Measurements from ENCODE around the gene AKIP1.

AKIP1 gene

GRCh38 chr11:8905528-8906165 is 5.3 kb upstream of the AKIP1 start:
- DNase-seq (ENCODE audit: low read depth): no peak
- no peak overlapping the region for H3K4me3 ChIP-seq (ENCODE audit: low read depth, low read length)
- TF ChIP-seq CTCF (IDR thresholded peaks at IDR 0.05; ENCODE audit: control insufficient read depth, extremely low read depth, insufficient read depth): no peak

- no peak for DNase-seq (ENCODE audit: low read depth)
- no peak overlapping the region for H3K4me3 ChIP-seq (ENCODE audit: low read depth, low read length)
- TF ChIP-seq CTCF (IDR thresholded peaks at IDR 0.05; ENCODE audit: control insufficient read depth, extremely low read depth, insufficient read depth): no peak
Observed at GRCh38 chr11:8907116-8907515, 3.9 kb upstream of the AKIP1 start.

- no peak for DNase-seq (ENCODE audit: low read depth)
- no peak overlapping the region for H3K4me3 ChIP-seq (ENCODE audit: low read depth, low read length)
- TF ChIP-seq CTCF (IDR thresholded peaks at IDR 0.05; ENCODE audit: control insufficient read depth, extremely low read depth, insufficient read depth): no peak
Observed at GRCh38 chr11:8908099-8908498, 2.9 kb upstream of the AKIP1 start.

GRCh38 chr11:8910649-8911026 is 351 bp upstream of the AKIP1 start:
- TF ChIP-seq CTCF (IDR thresholded peaks at IDR 0.05; ENCODE audit: control insufficient read depth, extremely low read depth, insufficient read depth): no peak
- DNase-seq (ENCODE audit: low read depth): no peak
- H3K4me3 ChIP-seq (ENCODE audit: low read depth, low read length): peak overlapping the region; percentile 91

- no peak overlapping the region for H3K4me3 ChIP-seq (ENCODE audit: low read depth, low read length)
- no peak for DNase-seq (ENCODE audit: low read depth)
- TF ChIP-seq CTCF (IDR thresholded peaks at IDR 0.05; ENCODE audit: control insufficient read depth, extremely low read depth, insufficient read depth): peak; percentile 77
Observed at GRCh38 chr11:8913961-8914660, 3.1 kb downstream of the AKIP1 start.

GRCh38 chr11:8914661-8915018 is 3.7 kb downstream of the AKIP1 start:
- no peak for TF ChIP-seq CTCF (IDR thresholded peaks at IDR 0.05; ENCODE audit: control insufficient read depth, extremely low read depth, insufficient read depth)
- no peak for DNase-seq (ENCODE audit: low read depth)

More at GRCh38 chr11:8914661-8915018, 3.7 kb downstream of the AKIP1 start:
- H3K4me3 ChIP-seq (ENCODE audit: low read depth, low read length): no peak overlapping the region

Data from LNCaP clone FGC (cell line).